HepG2 (cell line): ENCODE results near the gene TNS1. TPM values are rescaled to one million over a fixed set of nuclear protein-coding genes. Genes with fewer than 3 reads are reported as not detected.

ENCODE experiments used
- NFIC ChIP-seq: IDR thresholded peaks from 2 replicates; pipeline ENCODE4 v1.6.1; 2012; ENCODE audit warnings: mild to moderate bottlenecking, low read length, inconsistent platforms
- PRPF4 ChIP-seq: fragments of 200-400 bp; formaldehyde crosslinking; IDR thresholded peaks from 2 replicates; pipeline ENCODE4 v1.6.1; 2016; ENCODE audit warnings: low read length, low read depth; ENCODE audit not compliant: poor library complexity, severe bottlenecking
- RBM22 ChIP-seq: fragments of 200-400 bp; formaldehyde crosslinking; optimal IDR thresholded peaks from 2 replicates; pipeline ENCODE3; 2017; ENCODE audit warnings: mild to moderate bottlenecking, low read length, moderate library complexity
- RBM39 ChIP-seq: fragments of 200-400 bp; formaldehyde crosslinking; IDR thresholded peaks from one replicate; pipeline ENCODE4 v1.6.1; 2018; ENCODE audit warnings: antibody characterized with exemption, mild to moderate bottlenecking, low read depth, low read length; ENCODE audit not compliant: poor library complexity, severe bottlenecking
- RFXAP ChIP-seq: sonication (generic); formaldehyde crosslinking; IDR thresholded peaks from 2 replicates; pipeline ENCODE4 v1.4.0; 2020; ENCODE audit warnings: missing genetic modification reagents, borderline replicate concordance
- SOX6 ChIP-seq, 2 experiments: fragments of 450-650 bp in 1 of 2; sonication (generic) in 1 of 2; formaldehyde crosslinking in 1 of 2; IDR thresholded peaks; 2 replicates each; pipeline versions ENCODE4 v1.4.0 to v1.6.1; 2017 to 2020; ENCODE audit warnings: antibody characterized with exemption in 1 of 2, mild to moderate bottlenecking in 1 of 2, missing genetic modification reagents in 1 of 2
- ZEB1 ChIP-seq: IDR thresholded peaks from 2 replicates; pipeline ENCODE4 v1.6.1; 2012; ENCODE audit warnings: mild to moderate bottlenecking, low read depth, inconsistent platforms; ENCODE audit not compliant: insufficient replicate concordance
- ZNF205 ChIP-seq: IDR thresholded peaks from 2 replicates; pipeline ENCODE4 v1.6.1; 2018; ENCODE audit warnings: missing biosample characterization, missing genetic modification reagents
- ZNF577 ChIP-seq: sonication (generic); formaldehyde crosslinking; IDR thresholded peaks from 2 replicates; pipeline ENCODE4 v1.4.0; 2020; ENCODE audit warnings: mild to moderate bottlenecking, low read depth, missing genetic modification reagents, borderline replicate concordance
- ZNF672 ChIP-seq: sonication (generic); formaldehyde crosslinking; IDR thresholded peaks from 2 replicates; pipeline ENCODE4 v1.8.1; 2022; ENCODE audit warnings: missing genetic modification reagents
- ZNF75D ChIP-seq: sonication (generic); formaldehyde crosslinking; IDR thresholded peaks from 2 replicates; pipeline ENCODE4 v1.8.1; 2023; ENCODE audit warnings: missing genetic modification reagents, mild to moderate bottlenecking, borderline replicate concordance
- polyA plus RNA-seq, 8 experiments: library from polyadenylated mRNA; depleted of rRNA in 3 of 8; stranded (reverse) in 7 of 8; unstranded in 1 of 8; fragments of >200 nt; fragmentation: Illumina TruSeq in 4 of 8; extraction: Trizol in 4 of 8; gene quantifications; 2 replicates each; pipeline versions ENCODE4 v1.2.1 to v1.2.3, GENCODE V29; 2011 to 2016; ENCODE audit warnings: low read depth in 4 of 8, missing spikeins in 1 of 8, mixed read lengths in 1 of 8; ENCODE audit not compliant: insufficient read depth in 1 of 8
- total RNA-seq, 5 experiments: library from RNA; depleted of rRNA; stranded (reverse); fragments of >200 nt; fragmentation: Illumina TruSeq; extraction: Trizol; gene quantifications; 2 replicates each; pipeline ENCODE4 v1.2.3, GENCODE V29; 2016; ENCODE audit warnings: low read depth in 1 of 5
- TF ChIP-seq, protein P1 (sequence below): sonication (generic); formaldehyde crosslinking; IDR thresholded peaks from 2 replicates; pipeline ENCODE4 v1.8.1; 2023; ENCODE audit warnings: mild to moderate bottlenecking, missing genetic modification reagents, borderline replicate concordance
- TF ChIP-seq, protein P2 (sequence below): sonication (generic); formaldehyde crosslinking; IDR thresholded peaks from 2 replicates; pipeline ENCODE4 v1.5.0; 2020; ENCODE audit warnings: missing genetic modification reagents
- TF ChIP-seq, protein P3 (sequence below): sonication (generic); formaldehyde crosslinking; IDR thresholded peaks from 2 replicates; pipeline ENCODE4 v1.4.0; 2020; ENCODE audit warnings: mild to moderate bottlenecking, low read depth, missing genetic modification reagents
- TF ChIP-seq, protein P4 (sequence below): sonication (generic); formaldehyde crosslinking; IDR thresholded peaks from 2 replicates; pipeline ENCODE4 v1.4.0; 2020; ENCODE audit warnings: missing genetic modification reagents, mild to moderate bottlenecking, borderline replicate concordance

The TNS1 gene
- total and polyA plus RNA-seq, 2 of the 13 experiments (the other 11 are each of a cell fraction or from before 2014, with no cell fraction given): 1.9 to 118 TPM

DNA sequence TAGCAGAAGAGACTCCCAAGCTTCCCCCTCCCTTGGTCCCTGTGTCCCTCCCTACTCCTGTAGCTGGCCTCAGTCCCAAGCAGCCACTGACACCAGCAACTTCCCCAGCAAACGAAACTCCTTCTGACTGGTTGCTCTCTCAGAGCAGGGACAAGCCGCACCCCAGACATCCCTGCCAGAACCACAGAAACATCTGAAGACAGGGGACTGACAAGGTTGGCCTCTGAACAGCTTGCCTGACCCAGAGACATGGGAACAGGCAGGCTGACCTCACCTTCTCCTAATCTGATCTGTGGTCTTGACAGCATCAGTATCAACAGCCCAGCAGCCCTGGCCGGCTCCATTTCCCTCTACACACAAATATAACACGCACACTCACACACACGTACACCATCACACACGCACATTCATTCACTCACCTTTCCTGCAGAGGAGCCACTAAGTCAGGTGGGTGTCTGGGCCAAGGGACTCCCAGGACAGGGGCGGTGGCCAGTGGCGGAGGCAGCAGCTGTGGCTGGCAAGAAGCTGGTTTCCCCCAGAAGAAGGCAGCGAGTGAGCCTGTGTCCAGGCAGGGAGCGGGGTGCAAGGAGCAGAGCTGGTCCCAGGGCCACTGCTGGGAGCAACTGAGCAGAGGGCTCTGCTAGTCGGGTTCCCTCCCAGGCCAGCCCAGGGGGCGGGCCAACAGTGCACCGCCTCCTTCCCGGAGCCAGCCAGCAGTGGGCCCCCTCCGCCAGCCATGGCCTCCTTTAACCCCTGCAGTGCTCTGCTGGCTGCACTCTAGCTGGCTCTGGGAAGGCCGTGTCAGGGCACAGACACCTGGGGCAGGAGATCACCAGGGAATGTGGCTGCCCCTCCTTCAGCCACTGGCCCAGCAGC is 59.1 kb downstream of the TNS1 start (continued):
- TF ChIP-seq RBM22: no peak
- no peak for TF ChIP-seq ZNF75D (CRISPR knock-in tag)
- TF ChIP-seq, protein P1, sequence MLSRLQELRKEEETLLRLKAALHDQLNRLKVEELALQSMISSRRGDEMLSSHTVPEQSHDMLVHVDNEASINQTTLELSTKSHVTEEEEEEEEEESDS (CRISPR knock-in tag): no peak
- TF ChIP-seq, protein P2, sequence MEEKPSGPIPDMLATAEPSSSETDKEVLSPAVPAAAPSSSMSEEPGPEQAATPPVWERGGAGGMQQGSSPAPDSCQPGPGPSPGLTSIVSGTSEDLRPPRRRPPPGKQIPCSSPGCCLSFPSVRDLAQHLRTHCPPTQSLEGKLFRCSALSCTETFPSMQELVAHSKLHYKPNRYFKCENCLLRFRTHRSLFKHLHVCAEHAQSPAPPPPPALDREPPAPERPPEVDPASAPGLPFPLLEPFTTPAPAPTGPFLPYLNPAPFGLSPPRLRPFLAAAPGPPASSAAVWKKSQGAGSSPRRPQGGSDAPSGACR (CRISPR knock-in tag): peak; percentile 80; the same call in 1 of the 2 replicates
- no peak for TF ChIP-seq PRPF4
- TF ChIP-seq, protein P3, sequence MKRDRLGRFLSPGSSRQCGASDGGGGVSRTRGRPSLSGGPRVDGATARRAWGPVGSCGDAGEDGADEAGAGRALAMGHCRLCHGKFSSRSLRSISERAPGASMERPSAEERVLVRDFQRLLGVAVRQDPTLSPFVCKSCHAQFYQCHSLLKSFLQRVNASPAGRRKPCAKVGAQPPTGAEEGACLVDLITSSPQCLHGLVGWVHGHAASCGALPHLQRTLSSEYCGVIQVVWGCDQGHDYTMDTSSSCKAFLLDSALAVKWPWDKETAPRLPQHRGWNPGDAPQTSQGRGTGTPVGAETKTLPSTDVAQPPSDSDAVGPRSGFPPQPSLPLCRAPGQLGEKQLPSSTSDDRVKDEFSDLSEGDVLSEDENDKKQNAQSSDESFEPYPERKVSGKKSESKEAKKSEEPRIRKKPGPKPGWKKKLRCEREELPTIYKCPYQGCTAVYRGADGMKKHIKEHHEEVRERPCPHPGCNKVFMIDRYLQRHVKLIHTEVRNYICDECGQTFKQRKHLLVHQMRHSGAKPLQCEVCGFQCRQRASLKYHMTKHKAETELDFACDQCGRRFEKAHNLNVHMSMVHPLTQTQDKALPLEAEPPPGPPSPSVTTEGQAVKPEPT (CRISPR knock-in tag): peak; percentile 49; the same call in 1 of the 2 replicates
- TF ChIP-seq SOX6 (IDR thresholded peaks at IDR 0.05): no peak
- TF ChIP-seq SOX6 (CRISPR knock-in tag; IDR thresholded peaks at IDR 0.05): peak; percentile 59
- TF ChIP-seq, protein P4, sequence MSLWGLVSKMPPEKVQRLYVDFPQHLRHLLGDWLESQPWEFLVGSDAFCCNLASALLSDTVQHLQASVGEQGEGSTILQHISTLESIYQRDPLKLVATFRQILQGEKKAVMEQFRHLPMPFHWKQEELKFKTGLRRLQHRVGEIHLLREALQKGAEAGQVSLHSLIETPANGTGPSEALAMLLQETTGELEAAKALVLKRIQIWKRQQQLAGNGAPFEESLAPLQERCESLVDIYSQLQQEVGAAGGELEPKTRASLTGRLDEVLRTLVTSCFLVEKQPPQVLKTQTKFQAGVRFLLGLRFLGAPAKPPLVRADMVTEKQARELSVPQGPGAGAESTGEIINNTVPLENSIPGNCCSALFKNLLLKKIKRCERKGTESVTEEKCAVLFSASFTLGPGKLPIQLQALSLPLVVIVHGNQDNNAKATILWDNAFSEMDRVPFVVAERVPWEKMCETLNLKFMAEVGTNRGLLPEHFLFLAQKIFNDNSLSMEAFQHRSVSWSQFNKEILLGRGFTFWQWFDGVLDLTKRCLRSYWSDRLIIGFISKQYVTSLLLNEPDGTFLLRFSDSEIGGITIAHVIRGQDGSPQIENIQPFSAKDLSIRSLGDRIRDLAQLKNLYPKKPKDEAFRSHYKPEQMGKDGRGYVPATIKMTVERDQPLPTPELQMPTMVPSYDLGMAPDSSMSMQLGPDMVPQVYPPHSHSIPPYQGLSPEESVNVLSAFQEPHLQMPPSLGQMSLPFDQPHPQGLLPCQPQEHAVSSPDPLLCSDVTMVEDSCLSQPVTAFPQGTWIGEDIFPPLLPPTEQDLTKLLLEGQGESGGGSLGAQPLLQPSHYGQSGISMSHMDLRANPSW: peak; percentile 78; the same call in 1 of the 2 replicates
- no peak for TF ChIP-seq ZNF577 (CRISPR knock-in tag)
- TF ChIP-seq NFIC: no peak
- peak; percentile 92 for TF ChIP-seq ZNF672 (CRISPR knock-in tag)
- peak; percentile 45; the same call in 1 of the 2 replicates for TF ChIP-seq ZNF205
- TF ChIP-seq ZEB1: no peak
- peak; percentile 74 for TF ChIP-seq RBM39
- peak; percentile 87; the same call in 1 of the 2 replicates for TF ChIP-seq RFXAP (CRISPR knock-in tag)
